Hepatocyte (in vitro differentiated cells): ENCODE measurements around the gene XXYLT1. TPM values are rescaled to one million over a fixed set of nuclear protein-coding genes. Genes with fewer than 3 reads are reported as not detected.
"Not testable (repeated sequence)": the region's sequence is repeated elsewhere in the genome, so short reads cannot be mapped to it uniquely, and the experiment has no call there.

ENCODE experiments used
- DNase-seq: peaks from one replicate; pipeline ENCODE4 v3.0.0-alpha.2; 2016; ENCODE audit warnings: low spot score
- H2AFZ ChIP-seq: fragments of 200-600 bp; sonication (generic); 2 replicates; pipeline ENCODE4 v1.6.0; 2016; ENCODE audit warnings: antibody characterized with exemption, mild to moderate bottlenecking
- H3K27ac ChIP-seq: fragments of 200-600 bp; sonication (generic); 2 replicates; pipeline ENCODE4 v1.5.1; 2016; ENCODE audit warnings: mild to moderate bottlenecking
- H3K27me3 ChIP-seq: fragments of 200-600 bp; sonication (generic); 2 replicates; pipeline ENCODE4 v1.6.1; 2016
- H3K36me3 ChIP-seq: fragments of 200-600 bp; sonication (generic); replicated peaks from 2 replicates; pipeline ENCODE4 v1.5.1; 2016; ENCODE audit warnings: low read depth; ENCODE audit not compliant: insufficient read depth
- H3K4me1 ChIP-seq: fragments of 200-600 bp; sonication (generic); 2 replicates; pipeline ENCODE4 v1.5.1; 2016; ENCODE audit warnings: mild to moderate bottlenecking, moderate library complexity; ENCODE audit not compliant: insufficient read depth
- H3K4me2 ChIP-seq: fragments of 200-600 bp; sonication (generic); 2 replicates; pipeline ENCODE4 v1.6.0; 2016
- H3K4me3 ChIP-seq: fragments of 200-600 bp; sonication (generic); 2 replicates; pipeline ENCODE4 v1.5.1; 2016; ENCODE audit warnings: mild to moderate bottlenecking
- H3K79me2 ChIP-seq: fragments of 200-600 bp; sonication (generic); 2 replicates; pipeline ENCODE4 v1.6.0; 2017; ENCODE audit warnings: mild to moderate bottlenecking
- H3K9me2 ChIP-seq: fragments of 200-600 bp; sonication (generic); replicated peaks from 2 replicates; pipeline ENCODE4 v1.6.0; 2017; ENCODE audit warnings: mild to moderate bottlenecking; ENCODE audit not compliant: insufficient read depth
- H3K9me3 ChIP-seq: fragments of 200-600 bp; sonication (generic); 2 replicates; pipeline ENCODE4 v1.5.1; 2016; ENCODE audit warnings: low read depth, mild to moderate bottlenecking
- H4K20me1 ChIP-seq: fragments of 200-600 bp; sonication (generic); 2 replicates; pipeline ENCODE4 v1.6.0; 2016; ENCODE audit warnings: mild to moderate bottlenecking; ENCODE audit not compliant: insufficient read depth, poor library complexity, severe bottlenecking
- CTCF ChIP-seq: fragments of 200-600 bp; sonication (generic); IDR thresholded peaks from 2 replicates; pipeline ENCODE4 v1.5.1; 2016; ENCODE audit warnings: antibody characterized with exemption, mild to moderate bottlenecking; ENCODE audit not compliant: poor library complexity
- EZH2 ChIP-seq: fragments of 200-600 bp; sonication (generic); IDR thresholded peaks from 2 replicates; pipeline ENCODE4 v1.6.1; 2016; ENCODE audit warnings: antibody characterized with exemption, mild to moderate bottlenecking, borderline replicate concordance
- EZH2phosphoT487 ChIP-seq: fragments of 200-600 bp; sonication (generic); IDR thresholded peaks from one replicate; pipeline ENCODE4 v1.6.1; 2018; ENCODE audit warnings: antibody characterized with exemption, mild to moderate bottlenecking, low read depth, moderate library complexity; ENCODE audit not compliant: unreplicated experiment, severe bottlenecking
- WGBS: methylation state at CpG from one replicate; pipeline ENCODE4 v1.1.6; 2016; ENCODE audit warnings: low lambda C conversion rate; ENCODE audit errors: missing lambda C conversion rate; 5-methylcytosine and 5-hydroxymethylcytosine counted together
- polyA plus RNA-seq: library from polyadenylated mRNA; unstranded; fragments of >200 nt; fragmentation: Nextera tagmentation; extraction: Ambion mirVana; gene quantifications from 2 replicates; pipeline ENCODE4 v1.2.1, GENCODE V29; 2016
- total RNA-seq: library from RNA; depleted of rRNA; stranded (reverse); fragments of >200 nt; gene quantifications from 2 replicates; pipeline ENCODE4 v1.2.3, GENCODE V29; 2014

Gene XXYLT1
- total and polyA plus RNA-seq, 2 experiments from 2014 or later: 20.9 to 25.6 TPM

- DNase-seq: no peak
- no peak overlapping the region for H3K27ac ChIP-seq
- H3K27me3 ChIP-seq: no peaks in the 10 kb centered on the region
- H3K9me3 ChIP-seq: no peaks in the 10 kb centered on the region
- 80% methylated on average over 1 of the region's 1 CpG for WGBS
- TF ChIP-seq CTCF (no peak), EZH2 (no peak), EZH2phosphoT487 (no peak)
- no peak overlapping the region for H3K4me2 ChIP-seq
- no peaks in the 10 kb centered on the region for H3K79me2 ChIP-seq
- H3K4me3 ChIP-seq: no peak overlapping the region
- H4K20me1 ChIP-seq: no peaks in the 10 kb centered on the region
- H3K9me2 ChIP-seq: no peaks in the 10 kb centered on the region
- H2AFZ ChIP-seq: no peak overlapping the region
- H3K36me3 ChIP-seq: no peaks in the 10 kb centered on the region
- H3K4me1 ChIP-seq: no peaks in the 10 kb centered on the region
Observed at GRCh38 chr3:195296662-195297061, 25.7 kb upstream of the XXYLT1 start.

- Histone ChIP-seq H3K4me3 (no peak overlapping the region), H3K36me3 (no peaks in the 10 kb centered on the region), H3K9me2 (no peaks in the 10 kb centered on the region), H2AFZ (no peak overlapping the region), H4K20me1 (no peaks in the 10 kb centered on the region), H3K27ac (no peak overlapping the region), H3K4me2 (no peak overlapping the region), H3K9me3 (no peaks in the 10 kb centered on the region), H3K4me1 (peaks cover 4% of the 10 kb centered on the region), H3K27me3 (no peaks in the 10 kb centered on the region), H3K79me2 (no peaks in the 10 kb centered on the region)
- DNase-seq: no peak
- WGBS: 94% methylated on average over 1 of the region's 1 CpG
- TF ChIP-seq CTCF (no peak), EZH2 (no peak), EZH2phosphoT487 (no peak)
Observed at GRCh38 chr3:195291121-195291520, 20.2 kb upstream of the XXYLT1 start.

GRCh38 chr3:195290643-195291042 is 19.7 kb upstream of the XXYLT1 start:
- not testable (repeated sequence) for H3K27ac ChIP-seq, H3K4me1 ChIP-seq, H4K20me1 ChIP-seq, H3K4me3 ChIP-seq, H3K79me2 ChIP-seq, DNase-seq, H3K9me2 ChIP-seq, H3K9me3 ChIP-seq, H3K36me3 ChIP-seq, H2AFZ ChIP-seq, H3K27me3 ChIP-seq, H3K4me2 ChIP-seq
- WGBS: 97% methylated on average over 5 of the region's 5 CpGs

- WGBS: 61% methylated on average over 4 of the region's 4 CpGs
- Histone ChIP-seq H3K9me2 (no peaks in the 10 kb centered on the region), H2AFZ (no peak overlapping the region), H3K27me3 (no peaks in the 10 kb centered on the region), H3K4me1 (peaks cover 21% of the 10 kb centered on the region), H4K20me1 (no peaks in the 10 kb centered on the region), H3K4me2 (peak overlapping the region; percentile 48), H3K79me2 (no peaks in the 10 kb centered on the region), H3K27ac (peak overlapping the region; percentile 10), H3K9me3 (no peaks in the 10 kb centered on the region), H3K36me3 (no peaks in the 10 kb centered on the region), H3K4me3 (no peak overlapping the region)
- TF ChIP-seq EZH2phosphoT487 (no peak), EZH2 (no peak), CTCF (no peak)
- DNase-seq: no peak
Observed at GRCh38 chr3:195286115-195286872, 15.3 kb upstream of the XXYLT1 start.
